SU-DHL-6 (cell line): ENCODE results near the gene CLIC5.

Experiments used
- H2AFZ ChIP-seq: fragments of 200-600 bp; sonication (generic); 2 replicates; pipeline ENCODE4 v1.6.1; 2014; ENCODE audit warnings: low read depth, mild to moderate bottlenecking, moderate library complexity, mixed read lengths, antibody characterized with exemption, low read length; ENCODE audit not compliant: severe bottlenecking
- H3F3A ChIP-seq: fragments of 200-600 bp; shearing (Covaris generic); 2 replicates; pipeline ENCODE4 v1.6.0; 2016; ENCODE audit warnings: antibody characterized with exemption, mild to moderate bottlenecking; ENCODE audit not compliant: insufficient read depth
- H3K27ac ChIP-seq: fragments of 200-600 bp; sonication (generic); 2 replicates; pipeline ENCODE4 v1.5.1; 2016; ENCODE audit warnings: low read depth, mild to moderate bottlenecking, low read length, moderate library complexity, mixed read lengths
- H3K27me3 ChIP-seq: fragments of 200-600 bp; sonication (generic), shearing (Covaris generic); 2 replicates; pipeline ENCODE4 v1.6.0; 2014; ENCODE audit warnings: mild to moderate bottlenecking, low read length
- H3K36me3 ChIP-seq: fragments of 200-600 bp; sonication (generic); 2 replicates; pipeline ENCODE4 v1.6.1; 2014; ENCODE audit warnings: mild to moderate bottlenecking, low read length, mixed read lengths
- H3K4me2 ChIP-seq: fragments of 300-600, 200-600 bp; shearing (Covaris generic), sonication (generic); 2 replicates; pipeline ENCODE4 v1.6.0; 2014; ENCODE audit warnings: low read length, low read depth, mild to moderate bottlenecking; ENCODE audit not compliant: poor library complexity, severe bottlenecking
- H3K4me3 ChIP-seq: fragments of 200-600 bp; sonication (generic); 2 replicates; pipeline ENCODE4 v1.5.1; 2014; ENCODE audit warnings: antibody characterized with exemption, low read length, mild to moderate bottlenecking, mixed read lengths; ENCODE audit not compliant: insufficient read depth, poor library complexity, severe bottlenecking
- H3K79me2 ChIP-seq: fragments of 200-600 bp; sonication (generic); 2 replicates; pipeline ENCODE4 v1.6.1; 2014; ENCODE audit warnings: mild to moderate bottlenecking, low read length, moderate library complexity; ENCODE audit not compliant: insufficient read depth
- H3K9ac ChIP-seq: fragments of 200-600 bp; sonication (generic); 2 replicates; pipeline ENCODE4 v1.7.0; 2014; ENCODE audit warnings: mild to moderate bottlenecking, low read length
- H3K9me2 ChIP-seq: fragments of 200-600 bp; sonication (generic); replicated peaks from 2 replicates; pipeline ENCODE4 v1.6.1; 2014; ENCODE audit warnings: low read length; ENCODE audit not compliant: insufficient read depth
- H3K9me3 ChIP-seq: fragments of 200-600 bp; sonication (generic); 2 replicates; pipeline ENCODE4 v1.6.1; 2014; ENCODE audit warnings: low read length, mixed read lengths; ENCODE audit not compliant: insufficient read depth
- H4K20me1 ChIP-seq: fragments of 200-600 bp; sonication (generic); 2 replicates; pipeline ENCODE4 v1.6.1; 2014; ENCODE audit warnings: low read depth, mild to moderate bottlenecking, antibody characterized with exemption, low read length, moderate library complexity, mixed read lengths
- CTCF ChIP-seq: fragments of 200-600 bp; sonication (generic); IDR thresholded peaks from one replicate; pipeline ENCODE4 v1.5.1; 2017; ENCODE audit warnings: antibody characterized with exemption, mild to moderate bottlenecking, low read length, moderate library complexity; ENCODE audit not compliant: insufficient read depth, poor library complexity, severe bottlenecking
- EZH2phosphoT487 ChIP-seq: fragments of 200-600 bp; sonication (generic), shearing (Covaris generic); conservative IDR thresholded peaks from 2 replicates; pipeline ENCODE4 v1.6.1; 2018; ENCODE audit warnings: mild to moderate bottlenecking, antibody characterized with exemption, low read length, moderate library complexity, mixed read lengths

The CLIC5 gene

GRCh38 chr6:46012834-46013233, 2.8 kb downstream of the CLIC5 start:
- no peaks in the 10 kb centered on the region for H3K9me2 ChIP-seq
- no peak overlapping the region for H3K9ac ChIP-seq
- TF ChIP-seq CTCF (no peak), EZH2phosphoT487 (no peak)
- no peak overlapping the region for H3K27ac ChIP-seq
- no peaks in the 10 kb centered on the region for H3K36me3 ChIP-seq
- peaks cover 4% of the 10 kb centered on the region; the same call in 1 of the 2 replicates for H3K27me3 ChIP-seq
- no peak overlapping the region for H3K4me2 ChIP-seq
- H3K9me3 ChIP-seq: peaks cover 6% of the 10 kb centered on the region; the same call in 1 of the 2 replicates
- H3F3A ChIP-seq: no peaks in the 10 kb centered on the region
- H3K79me2 ChIP-seq: no peaks in the 10 kb centered on the region
- H2AFZ ChIP-seq: no peak overlapping the region
- H4K20me1 ChIP-seq: no peaks in the 10 kb centered on the region
- H3K4me3 ChIP-seq: no peak overlapping the region

GRCh38 chr6:46011188-46012085, 4.2 kb downstream of the CLIC5 start:
- Histone ChIP-seq H3K36me3 (no peaks in the 10 kb centered on the region), H3K27me3 (no peaks in the 10 kb centered on the region), H3K9me3 (0 out of 2 replicates have a peak, but pooled peaks cover 1% of the 10 kb centered on the region), H3K79me2 (no peaks in the 10 kb centered on the region), H3K9me2 (no peaks in the 10 kb centered on the region), H2AFZ (no peak overlapping the region), H3K9ac (no peak overlapping the region), H3F3A (no peaks in the 10 kb centered on the region), H3K27ac (no peak overlapping the region), H4K20me1 (no peaks in the 10 kb centered on the region), H3K4me3 (no peak overlapping the region), H3K4me2 (no peak overlapping the region)
- TF ChIP-seq CTCF (no peak), EZH2phosphoT487 (no peak)

- Histone ChIP-seq H3K9me2 (no peaks in the 10 kb centered on the region), H2AFZ (no peak overlapping the region), H3K9me3 (no peaks in the 10 kb centered on the region), H3K36me3 (no peaks in the 10 kb centered on the region), H3K27ac (no peak overlapping the region), H4K20me1 (no peaks in the 10 kb centered on the region), H3K79me2 (no peaks in the 10 kb centered on the region), H3F3A (no peaks in the 10 kb centered on the region), H3K4me3 (no peak overlapping the region), H3K4me2 (no peak overlapping the region), H3K9ac (no peak overlapping the region), H3K27me3 (no peaks in the 10 kb centered on the region)
- TF ChIP-seq EZH2phosphoT487: no peak
- TF ChIP-seq CTCF: no peak
Observed at GRCh38 chr6:46010771-46011170, 4.9 kb downstream of the CLIC5 start.
